Caco-2 (cell line): ENCODE data around the gene BRD3OS. TPM values are rescaled to one million over a fixed set of nuclear protein-coding genes. Genes with fewer than 3 reads are reported as not detected.

Experiments used
- BruUV-seq: library from RNA; stranded (reverse); fragments of 400-500 nt; replicated peaks from 2 replicates; lab custom pipeline; 2021; lab: Mats Ljungman, UMichigan
- CTCF ChIA-PET: fragments of 300-600 bp; sonication (Branson Sonifier 250); formaldehyde crosslinking; loops from one replicate; lab custom pipeline; 2022; ENCODE audit warnings: antibody characterized with exemption; lab: Charles Lee
- POLR2A ChIA-PET: fragments of 300-600 bp; sonication (Branson Sonifier 250); formaldehyde crosslinking; loops from one replicate; lab custom pipeline; 2022; ENCODE audit warnings: antibody characterized with exemption; lab: Charles Lee
- DNase-seq, 2 experiments: peaks; one replicate each; pipeline versions ENCODE4 v3.0.0 to v3.0.0-alpha.2; 2020 to 2022
- H3K27me3 ChIP-seq: replicated peaks from 2 replicates; pipeline ENCODE4 v1.6.0; 2011; ENCODE audit warnings: low read length; ENCODE audit not compliant: control insufficient read depth, insufficient read depth
- H3K36me3 ChIP-seq: 2 replicates; pipeline ENCODE4 v1.5.1; 2011; ENCODE audit warnings: low read length; ENCODE audit not compliant: control insufficient read depth, insufficient read depth
- H3K4me1 ChIP-seq: fragments of 250-450 bp; sonication (Bioruptor Pico); 2 replicates; pipeline ENCODE4 v1.5.1; 2020; ENCODE audit warnings: mild to moderate bottlenecking
- H3K4me3 ChIP-seq: 2 replicates; pipeline ENCODE4 v1.5.1; 2011; ENCODE audit warnings: low read depth, mild to moderate bottlenecking, control low read depth, low read length
- H3K9me3 ChIP-seq: fragments of 250-450 bp; sonication (Bioruptor Pico); 2 replicates; pipeline ENCODE4 v1.5.1; 2020; ENCODE audit warnings: mild to moderate bottlenecking, moderate library complexity
- H3K27ac Mint-ChIP-seq: one replicate; pipeline ENCODE4 v1.8.0; 2022; ENCODE audit warnings: mixed read lengths; ENCODE audit not compliant: unreplicated experiment
- H3K27me3 Mint-ChIP-seq: one replicate; pipeline ENCODE4 v1.8.0; 2022; ENCODE audit warnings: mixed read lengths; ENCODE audit not compliant: insufficient read depth, unreplicated experiment
- H3K36me3 Mint-ChIP-seq: one replicate; pipeline ENCODE4 v1.8.0; 2022; ENCODE audit warnings: mild to moderate bottlenecking, mixed read lengths; ENCODE audit not compliant: insufficient read depth, unreplicated experiment
- H3K4me1 Mint-ChIP-seq: one replicate; pipeline ENCODE4 v1.8.0; 2022; ENCODE audit warnings: low read depth, mixed read lengths; ENCODE audit not compliant: unreplicated experiment
- H3K4me3 Mint-ChIP-seq: one replicate; pipeline ENCODE4 v1.8.0; 2022; ENCODE audit warnings: mild to moderate bottlenecking, moderate library complexity, mixed read lengths; ENCODE audit not compliant: unreplicated experiment
- H3K9me3 Mint-ChIP-seq: one replicate; pipeline ENCODE4 v1.8.0; 2022; ENCODE audit warnings: mixed read lengths; ENCODE audit not compliant: unreplicated experiment
- intact Hi-C: fragments of 100-400 bp; cut with micrococcal nuclease; formaldehyde crosslinking; loops from one replicate; pipeline ENCODE4 v1.10.0; 2022; ENCODE audit not compliant: unreplicated experiment
- total RNA-seq: library from RNA; stranded (reverse); gene quantifications from 2 replicates; pipeline ENCODE4 v1.2.3, GENCODE V29; 2022
- TF ChIP-seq, protein P1 (sequence below), 2 experiments: fragments of 200-600 bp in 1 of 2; IDR thresholded peaks; 1 replicate in 1 of 2; 2 replicates in 1 of 2; pipeline versions ENCODE4 v1.5.1 to v1.8.0; 2011 to 2022; ENCODE audit warnings: antibody characterized with exemption in 1 of 2, control low read depth in 1 of 2, inconsistent platforms in 1 of 2, low read depth in 1 of 2, low read length in 1 of 2, mild to moderate bottlenecking in 1 of 2, moderate library complexity in 1 of 2; ENCODE audit not compliant: insufficient read depth in 1 of 2, severe bottlenecking in 1 of 2, unreplicated experiment in 1 of 2

BRD3OS gene
- total RNA-seq, 1 experiment from 2014 or later: 9.4 TPM

GRCh38 chr9:134058716-134059115 lies 33.4 kb downstream of the BRD3OS start:
- H3K27ac Mint-ChIP-seq: peak overlapping the region; percentile 73
- H3K27me3 Mint-ChIP-seq: no peaks in the 10 kb centered on the region
- no TSS peak for BruUV-seq
- Histone ChIP-seq H3K9me3 (no peaks in the 10 kb centered on the region), H3K27me3 (no peaks in the 10 kb centered on the region), H3K4me3 (no peak overlapping the region), H3K36me3 (no peaks in the 10 kb centered on the region), H3K4me1 (no peaks in the 10 kb centered on the region)
- intact Hi-C loops: no loop called here
- TF ChIP-seq, protein P1, sequence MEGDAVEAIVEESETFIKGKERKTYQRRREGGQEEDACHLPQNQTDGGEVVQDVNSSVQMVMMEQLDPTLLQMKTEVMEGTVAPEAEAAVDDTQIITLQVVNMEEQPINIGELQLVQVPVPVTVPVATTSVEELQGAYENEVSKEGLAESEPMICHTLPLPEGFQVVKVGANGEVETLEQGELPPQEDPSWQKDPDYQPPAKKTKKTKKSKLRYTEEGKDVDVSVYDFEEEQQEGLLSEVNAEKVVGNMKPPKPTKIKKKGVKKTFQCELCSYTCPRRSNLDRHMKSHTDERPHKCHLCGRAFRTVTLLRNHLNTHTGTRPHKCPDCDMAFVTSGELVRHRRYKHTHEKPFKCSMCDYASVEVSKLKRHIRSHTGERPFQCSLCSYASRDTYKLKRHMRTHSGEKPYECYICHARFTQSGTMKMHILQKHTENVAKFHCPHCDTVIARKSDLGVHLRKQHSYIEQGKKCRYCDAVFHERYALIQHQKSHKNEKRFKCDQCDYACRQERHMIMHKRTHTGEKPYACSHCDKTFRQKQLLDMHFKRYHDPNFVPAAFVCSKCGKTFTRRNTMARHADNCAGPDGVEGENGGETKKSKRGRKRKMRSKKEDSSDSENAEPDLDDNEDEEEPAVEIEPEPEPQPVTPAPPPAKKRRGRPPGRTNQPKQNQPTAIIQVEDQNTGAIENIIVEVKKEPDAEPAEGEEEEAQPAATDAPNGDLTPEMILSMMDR (IDR thresholded peaks at IDR 0.05; ENCODE audit: insufficient read depth in 1 of 2, low read depth in 1 of 2, low read length in 1 of 2, severe bottlenecking in 1 of 2, unreplicated experiment in 1 of 2): no peak
- H3K4me3 Mint-ChIP-seq: no peak overlapping the region
- H3K36me3 Mint-ChIP-seq: peaks cover 21% of the 10 kb centered on the region
- ChIA-PET CTCF (no interaction called here), POLR2A (no interaction called here)
- no peaks in the 10 kb centered on the region for H3K4me1 Mint-ChIP-seq
- DNase-seq: no peak
- no peaks in the 10 kb centered on the region for H3K9me3 Mint-ChIP-seq

DNA sequence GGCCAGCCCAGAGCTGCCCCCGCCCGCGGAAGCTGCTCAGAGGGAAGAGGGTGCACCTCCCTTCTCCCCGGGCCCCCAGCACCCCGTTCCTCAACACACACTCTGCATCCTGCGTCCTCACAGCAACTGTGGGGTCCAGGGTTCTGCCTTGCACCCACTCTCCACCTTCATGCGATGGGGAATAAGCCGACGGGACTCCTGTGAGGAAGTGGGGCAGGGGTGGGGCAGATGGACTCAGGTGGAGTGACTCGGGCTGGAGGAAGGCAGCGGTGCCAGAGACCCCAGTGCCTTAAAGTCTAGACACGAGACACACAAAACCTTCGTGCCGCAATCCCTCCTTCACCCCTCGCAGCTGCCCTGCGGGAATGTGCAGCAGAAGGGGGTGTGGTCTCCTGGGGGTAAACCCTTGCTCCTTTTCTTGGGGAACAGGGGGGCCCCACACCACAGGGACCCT lies 33.9 kb downstream of the BRD3OS start:
- no peaks in the 10 kb centered on the region for H3K4me1 Mint-ChIP-seq
- no peak overlapping the region for H3K4me3 ChIP-seq
- no peaks in the 10 kb centered on the region for H3K27me3 Mint-ChIP-seq
- H3K36me3 ChIP-seq: no peaks in the 10 kb centered on the region
- peaks cover 24% of the 10 kb centered on the region for H3K36me3 Mint-ChIP-seq
- TF ChIP-seq, protein P1 (IDR thresholded peaks at IDR 0.05; ENCODE audit: insufficient read depth in 1 of 2, low read depth in 1 of 2, low read length in 1 of 2, severe bottlenecking in 1 of 2, unreplicated experiment in 1 of 2): no peak
- no peaks in the 10 kb centered on the region for H3K9me3 ChIP-seq
- DNase-seq: peak in 1 of 2 experiments; percentile 31
- no TSS peak for BruUV-seq
- intact Hi-C loops: no loop called here
- H3K9me3 Mint-ChIP-seq: no peaks in the 10 kb centered on the region
- peak overlapping the region; percentile 73 for H3K27ac Mint-ChIP-seq
- POLR2A ChIA-PET: no interaction called here
- no peak overlapping the region for H3K4me3 Mint-ChIP-seq
- H3K4me1 ChIP-seq: no peaks in the 10 kb centered on the region
- CTCF ChIA-PET: no interaction called here
- H3K27me3 ChIP-seq: no peaks in the 10 kb centered on the region

DNA sequence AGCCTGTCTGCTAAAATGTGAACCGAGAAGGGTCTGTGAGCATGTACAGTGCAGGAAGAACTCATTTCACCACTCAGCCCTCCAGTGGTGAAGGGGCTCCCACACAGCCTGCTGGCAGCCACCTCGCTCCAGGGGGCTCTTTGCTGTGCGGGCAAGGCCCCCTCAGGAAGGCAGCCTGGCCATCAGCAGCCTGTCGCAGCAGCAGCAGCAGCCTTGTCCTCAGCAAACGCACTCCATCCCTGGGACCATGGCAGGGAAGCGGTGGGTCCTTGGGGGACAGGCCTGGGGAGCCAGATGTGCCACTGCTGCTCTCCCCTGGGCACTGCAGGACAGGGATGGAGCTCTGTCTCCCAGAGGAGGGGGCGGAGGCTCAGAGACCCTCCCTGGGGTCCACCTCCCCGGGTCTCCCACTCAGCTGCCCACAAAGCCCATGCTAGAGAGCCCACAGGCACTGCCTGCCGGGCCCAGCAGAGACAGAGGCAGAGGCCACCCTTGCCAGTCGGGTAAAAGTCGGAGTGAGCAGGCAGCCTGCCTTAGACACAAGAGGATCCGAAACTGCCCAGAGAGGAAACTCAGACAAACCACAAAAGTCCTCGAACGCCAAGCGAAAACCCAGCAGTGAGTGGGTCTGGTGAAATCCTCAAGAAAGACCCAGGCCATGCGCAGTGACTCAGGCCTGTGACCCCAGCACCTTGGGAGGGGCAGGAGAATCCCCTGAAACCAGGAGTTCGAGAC lies 34.5 kb downstream of the BRD3OS start:
- no peaks in the 10 kb centered on the region for H3K4me1 Mint-ChIP-seq
- CTCF ChIA-PET: no interaction called here
- H3K9me3 Mint-ChIP-seq: no peaks in the 10 kb centered on the region
- Histone ChIP-seq H3K4me3 (no peak overlapping the region), H3K9me3 (no peaks in the 10 kb centered on the region), H3K4me1 (no peaks in the 10 kb centered on the region), H3K27me3 (no peaks in the 10 kb centered on the region), H3K36me3 (no peaks in the 10 kb centered on the region)
- peaks cover 24% of the 10 kb centered on the region for H3K36me3 Mint-ChIP-seq
- TF ChIP-seq, protein P1 (IDR thresholded peaks at IDR 0.05; ENCODE audit: insufficient read depth in 1 of 2, low read depth in 1 of 2, low read length in 1 of 2, severe bottlenecking in 1 of 2, unreplicated experiment in 1 of 2): no peak
- H3K27me3 Mint-ChIP-seq: no peaks in the 10 kb centered on the region
- no peak overlapping the region for H3K4me3 Mint-ChIP-seq
- BruUV-seq: no TSS peak
- POLR2A ChIA-PET: no interaction called here
- H3K27ac Mint-ChIP-seq: no peak overlapping the region
- intact Hi-C loops: no loop called here
- peak in 1 of 2 experiments; percentile 23 for DNase-seq
